HG02610 (cell line): ENCODE data around the gene TRAPPC10.
"Not testable (repeated sequence)": the region's sequence is repeated elsewhere in the genome, so short reads cannot be mapped to it uniquely, and the experiment has no call there.

Experiments used
- ATAC-seq: cut with Tn5 transposase; IDR thresholded peaks from one replicate; pipeline ENCODE4 v1.9.1; 2021; ENCODE audit warnings: mild to moderate bottlenecking, moderate library complexity; ENCODE audit not compliant: unreplicated experiment

Gene TRAPPC10

GRCh38 chr21:44134732-44135131 lies 122.6 kb downstream of the TRAPPC10 start:
- ATAC-seq: not testable (repeated sequence)

- ATAC-seq: not testable (repeated sequence)
Measured at GRCh38 chr21:44138039-44138438, 125.9 kb downstream of the TRAPPC10 start.

GRCh38 chr21:44139787-44140551 lies 127.9 kb downstream of the TRAPPC10 start:
- ATAC-seq: not testable (repeated sequence)

GRCh38 chr21:44140552-44140932 lies 128.4 kb downstream of the TRAPPC10 start:
- not testable (repeated sequence) for ATAC-seq

- not testable (repeated sequence) for ATAC-seq
Measured at GRCh38 chr21:44142470-44142869, 130.4 kb downstream of the TRAPPC10 start.

GRCh38 chr21:44143380-44143779 lies 131.3 kb downstream of the TRAPPC10 start:
- ATAC-seq: peak; percentile 40

GRCh38 chr21:44143996-44144395 lies 131.9 kb downstream of the TRAPPC10 start:
- not testable (repeated sequence) for ATAC-seq

- ATAC-seq: peak; percentile 49
Measured at GRCh38 chr21:44144784-44145602, 132.9 kb downstream of the TRAPPC10 start.

- ATAC-seq: not testable (repeated sequence)
Measured at GRCh38 chr21:44145616-44146015, 133.5 kb downstream of the TRAPPC10 start.

GRCh38 chr21:44147108-44147507 lies 135.0 kb downstream of the TRAPPC10 start:
- ATAC-seq: not testable (repeated sequence)

- not testable (repeated sequence) for ATAC-seq
Measured at GRCh38 chr21:44150255-44150654, 138.1 kb downstream of the TRAPPC10 start.

GRCh38 chr21:44153214-44153888 lies 141.2 kb downstream of the TRAPPC10 start:
- not testable (repeated sequence) for ATAC-seq

GRCh38 chr21:44153889-44154228 lies 141.8 kb downstream of the TRAPPC10 start:
- ATAC-seq: not testable (repeated sequence)

- peak; percentile 17 for ATAC-seq
Measured at GRCh38 chr21:44154816-44155230, 142.7 kb downstream of the TRAPPC10 start.

- ATAC-seq: peak; percentile 29
Measured at GRCh38 chr21:44155231-44155993, 143.3 kb downstream of the TRAPPC10 start.

- not testable (repeated sequence) for ATAC-seq
Measured at GRCh38 chr21:44155994-44156380, 143.9 kb downstream of the TRAPPC10 start.
